ENCODE results near the gene SH3TC1.

GRCh38 chr4:8235686-8236085 is 36.6 kb downstream of the SH3TC1 start:
- TF ChIP-seq EP300 (IDR thresholded peaks at IDR 0.05) (no peak), POLR2A (IDR thresholded peaks at IDR 0.05; ENCODE audit: low read depth) (no peak), POLR2AphosphoS5 (IDR thresholded peaks at IDR 0.05) (no peak)
- TF ChIP-seq, protein P1, sequence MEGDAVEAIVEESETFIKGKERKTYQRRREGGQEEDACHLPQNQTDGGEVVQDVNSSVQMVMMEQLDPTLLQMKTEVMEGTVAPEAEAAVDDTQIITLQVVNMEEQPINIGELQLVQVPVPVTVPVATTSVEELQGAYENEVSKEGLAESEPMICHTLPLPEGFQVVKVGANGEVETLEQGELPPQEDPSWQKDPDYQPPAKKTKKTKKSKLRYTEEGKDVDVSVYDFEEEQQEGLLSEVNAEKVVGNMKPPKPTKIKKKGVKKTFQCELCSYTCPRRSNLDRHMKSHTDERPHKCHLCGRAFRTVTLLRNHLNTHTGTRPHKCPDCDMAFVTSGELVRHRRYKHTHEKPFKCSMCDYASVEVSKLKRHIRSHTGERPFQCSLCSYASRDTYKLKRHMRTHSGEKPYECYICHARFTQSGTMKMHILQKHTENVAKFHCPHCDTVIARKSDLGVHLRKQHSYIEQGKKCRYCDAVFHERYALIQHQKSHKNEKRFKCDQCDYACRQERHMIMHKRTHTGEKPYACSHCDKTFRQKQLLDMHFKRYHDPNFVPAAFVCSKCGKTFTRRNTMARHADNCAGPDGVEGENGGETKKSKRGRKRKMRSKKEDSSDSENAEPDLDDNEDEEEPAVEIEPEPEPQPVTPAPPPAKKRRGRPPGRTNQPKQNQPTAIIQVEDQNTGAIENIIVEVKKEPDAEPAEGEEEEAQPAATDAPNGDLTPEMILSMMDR (IDR thresholded peaks at IDR 0.05), result no peak

All from esophagus muscularis mucosa (tissue), 4 donors.